GM12873 (cell line): ENCODE measurements around the gene GJB6.

Experiments used
- TF ChIP-seq, protein P1 (sequence below): IDR thresholded peaks from 2 replicates; pipeline ENCODE4 v1.5.1; 2012; ENCODE audit warnings: low read depth, mild to moderate bottlenecking, moderate library complexity, low read length, control low read depth; ENCODE audit not compliant: insufficient read depth; ENCODE audit errors: missing control alignments

The GJB6 gene

DNA sequence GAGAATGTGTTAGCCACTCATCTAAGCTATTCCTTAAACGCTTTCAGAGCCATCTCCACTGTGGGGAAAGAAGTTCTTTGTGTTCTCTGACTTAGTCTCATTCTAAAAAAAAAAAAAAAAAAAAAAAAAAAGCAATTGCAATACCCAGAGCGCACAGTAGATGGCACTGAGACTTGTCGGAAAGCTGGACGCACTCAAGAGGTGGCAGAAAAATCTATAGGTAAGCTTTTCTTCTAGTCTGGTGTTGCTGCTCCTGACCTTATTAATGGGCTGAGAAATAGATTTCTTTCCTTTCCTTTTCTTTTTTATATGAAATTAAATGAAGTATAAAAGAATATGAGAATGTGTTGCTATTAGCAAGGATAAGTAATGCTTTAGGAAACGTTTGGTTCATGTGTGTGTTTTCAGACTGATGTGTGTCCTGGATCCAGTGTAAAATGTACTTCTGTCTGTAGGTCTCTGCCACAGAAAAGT, 34.7 kb downstream of the GJB6 start:
- TF ChIP-seq, protein P1, sequence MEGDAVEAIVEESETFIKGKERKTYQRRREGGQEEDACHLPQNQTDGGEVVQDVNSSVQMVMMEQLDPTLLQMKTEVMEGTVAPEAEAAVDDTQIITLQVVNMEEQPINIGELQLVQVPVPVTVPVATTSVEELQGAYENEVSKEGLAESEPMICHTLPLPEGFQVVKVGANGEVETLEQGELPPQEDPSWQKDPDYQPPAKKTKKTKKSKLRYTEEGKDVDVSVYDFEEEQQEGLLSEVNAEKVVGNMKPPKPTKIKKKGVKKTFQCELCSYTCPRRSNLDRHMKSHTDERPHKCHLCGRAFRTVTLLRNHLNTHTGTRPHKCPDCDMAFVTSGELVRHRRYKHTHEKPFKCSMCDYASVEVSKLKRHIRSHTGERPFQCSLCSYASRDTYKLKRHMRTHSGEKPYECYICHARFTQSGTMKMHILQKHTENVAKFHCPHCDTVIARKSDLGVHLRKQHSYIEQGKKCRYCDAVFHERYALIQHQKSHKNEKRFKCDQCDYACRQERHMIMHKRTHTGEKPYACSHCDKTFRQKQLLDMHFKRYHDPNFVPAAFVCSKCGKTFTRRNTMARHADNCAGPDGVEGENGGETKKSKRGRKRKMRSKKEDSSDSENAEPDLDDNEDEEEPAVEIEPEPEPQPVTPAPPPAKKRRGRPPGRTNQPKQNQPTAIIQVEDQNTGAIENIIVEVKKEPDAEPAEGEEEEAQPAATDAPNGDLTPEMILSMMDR: peak; percentile 73

DNA sequence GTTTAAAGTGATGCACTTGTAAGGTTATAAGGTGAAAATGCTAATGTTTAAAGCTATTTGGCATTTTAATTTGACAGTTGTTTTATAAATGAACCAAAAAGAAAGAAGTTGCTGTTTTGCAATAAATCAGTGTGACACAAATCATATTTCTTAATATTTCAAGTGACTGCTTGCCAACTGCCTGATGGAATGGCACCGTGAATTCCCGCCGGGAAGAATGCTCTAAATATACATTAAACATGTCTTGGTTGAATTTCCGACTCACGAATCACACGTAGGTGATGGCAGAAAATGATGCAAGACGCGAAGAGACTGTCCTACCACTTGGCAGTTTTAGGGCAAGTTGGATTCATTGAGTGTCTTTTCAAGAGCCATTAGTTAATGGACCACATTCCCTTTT, 36.3 kb downstream of the GJB6 start:
- TF ChIP-seq, protein P1: no peak

DNA sequence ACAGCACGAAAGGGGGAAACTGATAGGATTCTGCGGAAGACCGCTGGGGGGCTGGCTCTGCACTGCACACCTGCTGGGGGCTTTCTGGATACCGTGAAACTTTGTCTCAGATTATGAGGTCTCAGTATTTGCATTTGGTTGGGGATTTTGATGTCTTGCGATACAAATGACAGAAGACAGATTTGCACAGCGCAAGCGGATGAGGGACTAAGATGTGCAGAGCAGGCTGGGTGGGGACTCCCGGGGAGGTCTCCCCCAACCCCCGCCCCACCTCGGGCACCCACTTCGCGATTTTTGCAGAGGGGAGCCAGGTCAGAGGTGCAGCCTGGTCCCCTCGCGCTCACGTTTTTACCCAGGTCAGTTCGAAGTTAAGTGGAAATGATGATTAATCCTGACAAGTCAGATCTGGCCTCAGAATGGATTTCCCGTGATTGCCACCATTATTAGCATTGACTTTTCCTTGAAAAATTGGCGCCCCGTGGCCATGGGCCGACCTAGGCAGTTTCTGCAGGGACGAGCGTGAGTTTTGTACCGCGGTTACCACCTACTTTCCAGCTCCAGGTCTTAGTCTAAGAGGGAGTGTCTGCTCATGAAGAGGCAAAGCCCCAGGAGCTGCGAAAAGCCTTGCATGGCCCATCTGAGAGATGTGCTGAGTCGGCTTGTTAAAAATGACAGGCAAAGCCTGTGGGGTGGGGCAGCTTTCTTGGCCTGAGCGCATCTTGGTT, 38.0 kb downstream of the GJB6 start:
- TF ChIP-seq, protein P1: no peak

DNA sequence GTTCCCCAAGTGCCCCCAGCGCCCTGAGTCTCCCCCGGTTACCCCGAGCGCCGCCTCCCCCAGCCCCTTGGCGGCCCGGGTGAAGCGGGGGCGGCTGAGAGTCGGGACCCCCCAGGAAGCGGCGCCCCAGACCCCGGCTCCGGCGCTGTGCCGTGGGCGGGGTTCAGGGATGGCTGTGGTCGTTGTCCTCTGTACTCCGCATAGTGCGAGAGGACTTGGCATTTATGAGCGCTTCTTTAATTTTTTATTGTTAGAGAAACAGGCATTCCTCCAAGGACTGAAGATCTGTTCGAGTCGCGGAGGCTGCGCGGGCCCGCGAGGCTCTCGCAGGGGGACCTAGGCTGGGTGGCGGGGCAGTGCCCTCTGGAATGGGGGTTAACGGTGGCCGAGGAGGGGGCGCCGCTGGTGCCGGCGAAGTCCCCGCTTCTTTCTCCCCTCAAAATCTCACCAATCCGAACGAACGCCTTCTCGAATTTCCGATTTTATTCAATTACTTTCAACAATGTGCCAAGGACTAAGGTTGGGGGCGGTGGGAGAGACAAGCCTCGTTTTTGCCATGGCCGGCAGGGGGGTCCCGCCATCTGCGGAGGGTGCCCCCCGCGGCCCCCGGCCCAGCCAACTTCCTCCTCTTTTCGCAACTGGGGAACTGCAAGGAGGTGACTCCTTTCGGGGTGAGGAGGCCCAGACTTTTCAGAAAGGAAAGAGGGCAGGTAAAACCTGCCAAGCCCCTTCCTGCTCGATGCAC, 38.8 kb downstream of the GJB6 start:
- TF ChIP-seq, protein P1: no peak

GRCh38 chr13:20192836-20193161, 39.3 kb downstream of the GJB6 start, which contains the start of gene GJB2:
Gene GJB2 (minus strand): TSS chr13:20192938. CDS start chr13:20189581, 3,357 bp downstream.
- TF ChIP-seq, protein P1: no peak

GRCh38 chr13:20192158-20192835, 39.8 kb downstream of the GJB6 start:
- TF ChIP-seq, protein P1: no peak
